Right lobe of liver (tissue), 6 donors: ENCODE results near the gene RBM5. TPM values are rescaled to one million over a fixed set of nuclear protein-coding genes. Genes with fewer than 3 reads are reported as not detected.

ENCODE experiments used
- ATAC-seq, 4 donors: fragments of 200-7000 bp; cut with Tn5 transposase; one replicate each; pipeline ENCODE4 v1.9.1; 2020; ENCODE audit warnings: mild to moderate bottlenecking in 4 of 4, moderate library complexity in 4 of 4
- DNase-seq, 3 donors: peaks; one replicate each; pipeline ENCODE4 v3.0.0-alpha.2; 2020
- H3K27ac ChIP-seq, 3 donors: fragments of 200-600 bp; one replicate each; pipeline ENCODE4 v1.8.0; 2022
- H3K27me3 ChIP-seq, 2 donors: fragments of 200-600 bp; one replicate each; pipeline ENCODE4 v1.8.0; 2022
- H3K36me3 ChIP-seq, 4 donors: fragments of 200-600 bp; sonication (generic) in 1 of 4; one replicate each; pipeline versions ENCODE4 v1.5.1 to v1.8.0; 2017 to 2022; ENCODE audit warnings: control low read depth in 1 of 4
- H3K4me1 ChIP-seq, 4 donors: fragments of 200-600 bp; sonication (generic) in 1 of 4; one replicate each; pipeline versions ENCODE4 v1.5.1 to v1.8.0; 2017 to 2022; ENCODE audit warnings: control low read depth in 1 of 4
- H3K4me3 ChIP-seq, 3 donors: fragments of 200-600 bp; one replicate each; pipeline ENCODE4 v1.8.0; 2022
- H3K9me3 ChIP-seq, 4 donors: fragments of 200-600 bp; sonication (generic) in 1 of 4; one replicate each; pipeline versions ENCODE4 v1.5.1 to v1.8.0; 2017 to 2022; ENCODE audit warnings: control low read depth in 1 of 4
- CTCF ChIP-seq, 4 donors: fragments of 200-600 bp in 3 of 4; fragments of 450-650 bp in 1 of 4; IDR thresholded peaks; one replicate each; pipeline versions ENCODE4 v1.5.1 to v1.8.0; 2016 to 2022; ENCODE audit warnings: antibody characterized with exemption in 4 of 4, mild to moderate bottlenecking in 2 of 4
- POLR2A ChIP-seq: fragments of 450-650 bp; IDR thresholded peaks from one replicate; pipeline ENCODE4 v1.6.1; 2017; ENCODE audit warnings: antibody characterized with exemption, mild to moderate bottlenecking
- WGBS: methylation state at CpG from one replicate; pipeline ENCODE4 v1.1.6; 2018; ENCODE audit warnings: low coverage, low lambda C conversion rate; ENCODE audit not compliant: insufficient coverage; ENCODE audit errors: missing lambda C conversion rate; 5-methylcytosine and 5-hydroxymethylcytosine counted together
- intact Hi-C, 2 donors: fragments of 100-400 bp; cut with DNase I; formaldehyde crosslinking; loops; one replicate each; pipeline versions ENCODE4 v1.11.2 to v1.14.1; 2022
- total RNA-seq, 6 experiments: library from RNA; depleted of rRNA in 2 of 6; stranded (reverse); fragments of >200 nt in 2 of 6; fragmentation: NEBNext Ultra II Directional in 3 of 6; extraction: Animal tissue kit (Norgen Biotek cat#: 25700) in 3 of 6; gene quantifications; one replicate each; pipeline versions ENCODE4 v1.1.0 to v1.2.4, GENCODE V29; 2016 to 2023
- donor health status: DM: no; HTN: yes; CAD: no.
- donor health status: DM: no; HTN: no; CAD: no.
- donor health status: DM: no; HTN: no; CAD: no.
- donor health status: DM: no; HTN: yes; CAD: no.
- donor health status: DM: no; HTN: yes; CAD: no.

Gene RBM5
- total RNA-seq, 6 experiments from 2014 or later = 42.1 to 62.4 (median 46.4) TPM

- WGBS = no CpG with 5 or more reads among the region's 3 CpGs
- H3K36me3 ChIP-seq = no peaks in the 10 kb centered on the region
Measured at GRCh38 chr3:50146316-50146901, 57.7 kb downstream of the RBM5 start.

GRCh38 chr3:50147016-50147415 is 58.3 kb downstream of the RBM5 start:
- Histone ChIP-seq H3K36me3 (no peaks in the 10 kb centered on the region), H3K4me3 (no peak overlapping the region), H3K4me1 (peaks cover 0 to 5% (median 0%) of the 10 kb centered on the region in 4 donors), H3K27ac (no peak overlapping the region), H3K9me3 (no peaks in the 10 kb centered on the region), H3K27me3 (no peaks in the 10 kb centered on the region)
- TF ChIP-seq CTCF (IDR thresholded peaks at IDR 0.05) (no peak), POLR2A (no peak)
- DNase-seq (no peak), ATAC-seq (no peak)
- intact Hi-C loops = no loop called here
- 90% methylated on average over 3 of the region's 7 CpGs for WGBS

More at GRCh38 chr3:50146316-50146901, 57.7 kb downstream of the RBM5 start:
- H3K4me3 ChIP-seq = no peak overlapping the region
- no peak for DNase-seq
- H3K4me1 ChIP-seq = peaks cover 0 to 5% (median 0%) of the 10 kb centered on the region in 4 donors
- no peaks in the 10 kb centered on the region for H3K9me3 ChIP-seq
- TF ChIP-seq CTCF (IDR thresholded peaks at IDR 0.05) (no peak), POLR2A (no peak)
- intact Hi-C loops = no loop called here
- ATAC-seq = no peak
- no peaks in the 10 kb centered on the region for H3K27me3 ChIP-seq
- H3K27ac ChIP-seq = no peak overlapping the region

GRCh38 chr3:50147447-50147846 is 58.7 kb downstream of the RBM5 start:
- Histone ChIP-seq H3K27me3 (no peaks in the 10 kb centered on the region), H3K4me1 (peaks cover 0 to 5% (median 0%) of the 10 kb centered on the region in 4 donors), H3K27ac (no peak overlapping the region), H3K9me3 (no peaks in the 10 kb centered on the region), H3K4me3 (no peak overlapping the region), H3K36me3 (no peaks in the 10 kb centered on the region)
- no peak for TF ChIP-seq CTCF (IDR thresholded peaks at IDR 0.05)
- TF ChIP-seq POLR2A = no peak
- WGBS = no CpG with 5 or more reads among the region's 2 CpGs
- ATAC-seq (no peak), DNase-seq (no peak)
- intact Hi-C loops = no loop called here

- ATAC-seq = no peak
Measured at GRCh38 chr3:50147861-50148260, 59.1 kb downstream of the RBM5 start.

More at GRCh38 chr3:50147861-50148260, 59.1 kb downstream of the RBM5 start:
- intact Hi-C loops = no loop called here
- H3K36me3 ChIP-seq = no peaks in the 10 kb centered on the region
- no peak overlapping the region for H3K4me3 ChIP-seq
- peaks cover 0 to 5% (median 0%) of the 10 kb centered on the region in 4 donors for H3K4me1 ChIP-seq
- no peak overlapping the region for H3K27ac ChIP-seq
- WGBS = 80% methylated on average over 1 of the region's 6 CpGs
- H3K9me3 ChIP-seq = no peaks in the 10 kb centered on the region
- DNase-seq = no peak
- no peak for TF ChIP-seq POLR2A
- TF ChIP-seq CTCF (IDR thresholded peaks at IDR 0.05) = no peak
- no peaks in the 10 kb centered on the region for H3K27me3 ChIP-seq
